SH-SY5Y (cell line): Measurements from ENCODE around the gene RPS6KA2.

Experiments used
- GATA2 ChIP-seq: IDR thresholded peaks from 2 replicates; pipeline ENCODE4 v1.6.1; 2011; ENCODE audit warnings: mild to moderate bottlenecking, low read depth, low read length
- GATA3 ChIP-seq: IDR thresholded peaks from 2 replicates; pipeline ENCODE4 v1.6.1; 2011; ENCODE audit warnings: low read depth, mild to moderate bottlenecking, low read length, moderate library complexity

The RPS6KA2 gene

DNA sequence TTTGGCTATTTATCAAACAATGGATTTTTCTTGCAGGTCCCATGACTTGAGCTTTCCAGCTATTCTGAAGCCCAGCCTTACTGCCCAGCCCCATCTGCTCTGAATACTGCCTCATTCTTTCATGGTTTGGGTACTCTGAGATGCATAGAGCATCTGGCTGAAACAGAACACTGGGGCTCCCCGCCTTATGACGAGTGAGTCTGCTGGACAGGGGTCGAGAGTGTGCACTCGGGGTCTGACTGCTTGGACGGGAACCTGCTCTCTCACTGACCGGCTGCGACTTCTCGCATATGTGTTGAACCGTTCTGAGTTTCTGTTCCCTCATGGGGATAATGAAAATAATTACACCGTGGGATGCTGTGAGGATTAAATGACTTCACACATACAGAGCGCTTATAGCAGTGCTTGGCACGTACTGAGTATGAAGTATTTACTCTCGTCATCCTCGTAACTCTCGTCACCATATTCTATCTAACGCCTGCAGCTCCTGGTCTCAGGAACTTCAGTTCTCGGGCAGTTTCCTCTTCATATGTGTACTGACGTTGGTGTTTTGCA lies 184.8 kb downstream of the RPS6KA2 start:
- TF ChIP-seq GATA2 (no peak), GATA3 (no peak)

DNA sequence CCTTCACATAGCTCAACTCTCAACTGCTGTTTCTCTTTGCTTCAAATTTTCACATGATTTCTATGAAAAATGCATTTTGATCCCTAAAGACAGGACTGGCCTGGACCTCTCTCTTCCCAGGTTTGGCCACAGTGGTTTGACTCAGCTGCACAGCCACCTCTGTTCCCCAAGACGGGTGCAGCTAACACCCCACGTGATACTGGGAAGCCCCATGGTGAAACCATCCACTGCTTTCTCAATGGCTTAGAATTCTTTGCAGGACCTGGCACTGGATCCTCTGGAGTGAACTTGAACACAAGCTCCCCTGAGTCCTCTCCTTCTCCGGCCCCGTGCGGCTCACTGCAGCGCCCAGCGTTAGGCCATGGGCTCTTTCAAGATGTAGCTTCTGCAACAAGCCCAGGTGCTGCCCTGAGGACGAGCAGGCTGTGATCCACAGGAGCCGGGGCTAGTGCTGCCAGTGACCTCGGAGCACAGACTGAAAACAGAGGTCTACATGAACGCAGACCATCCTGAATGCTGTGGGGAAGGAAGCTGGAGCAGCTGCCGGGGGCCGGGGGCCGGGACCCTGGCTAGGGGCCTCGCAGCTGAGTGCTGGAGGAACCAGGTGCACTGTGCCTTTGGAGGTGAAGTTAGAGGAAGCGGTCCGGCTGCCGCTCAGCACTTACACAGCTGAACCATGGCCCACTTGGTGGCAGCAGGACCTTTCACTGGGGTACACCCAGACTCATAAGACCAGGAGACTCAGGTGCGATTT lies 185.5 kb downstream of the RPS6KA2 start:
- TF ChIP-seq GATA3 (no peak), GATA2 (no peak)

DNA sequence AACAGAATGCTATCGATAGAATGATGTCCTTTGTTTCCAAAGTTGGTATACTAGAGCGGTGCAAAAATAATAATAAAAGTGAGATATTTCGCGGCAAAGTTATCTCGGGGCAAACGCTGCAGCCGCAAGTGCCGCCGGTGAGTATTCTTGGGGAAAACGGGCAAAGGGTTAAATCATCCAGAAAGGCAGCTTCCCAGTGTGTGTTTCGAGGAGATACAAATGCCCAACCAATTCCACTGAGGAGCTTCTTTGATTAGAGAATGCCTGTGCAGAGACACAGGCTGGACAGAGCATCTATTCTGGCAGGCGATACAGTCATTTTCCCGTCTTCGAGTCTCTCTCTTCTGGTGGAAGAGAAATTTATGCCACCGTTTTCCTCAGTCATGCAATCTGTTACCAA lies 186.3 kb downstream of the RPS6KA2 start:
- no peak for TF ChIP-seq GATA3
- no peak for TF ChIP-seq GATA2

GRCh38 chr6:166440106-166440505 lies 186.9 kb downstream of the RPS6KA2 start:
- TF ChIP-seq GATA3, result no peak
- no peak for TF ChIP-seq GATA2

DNA sequence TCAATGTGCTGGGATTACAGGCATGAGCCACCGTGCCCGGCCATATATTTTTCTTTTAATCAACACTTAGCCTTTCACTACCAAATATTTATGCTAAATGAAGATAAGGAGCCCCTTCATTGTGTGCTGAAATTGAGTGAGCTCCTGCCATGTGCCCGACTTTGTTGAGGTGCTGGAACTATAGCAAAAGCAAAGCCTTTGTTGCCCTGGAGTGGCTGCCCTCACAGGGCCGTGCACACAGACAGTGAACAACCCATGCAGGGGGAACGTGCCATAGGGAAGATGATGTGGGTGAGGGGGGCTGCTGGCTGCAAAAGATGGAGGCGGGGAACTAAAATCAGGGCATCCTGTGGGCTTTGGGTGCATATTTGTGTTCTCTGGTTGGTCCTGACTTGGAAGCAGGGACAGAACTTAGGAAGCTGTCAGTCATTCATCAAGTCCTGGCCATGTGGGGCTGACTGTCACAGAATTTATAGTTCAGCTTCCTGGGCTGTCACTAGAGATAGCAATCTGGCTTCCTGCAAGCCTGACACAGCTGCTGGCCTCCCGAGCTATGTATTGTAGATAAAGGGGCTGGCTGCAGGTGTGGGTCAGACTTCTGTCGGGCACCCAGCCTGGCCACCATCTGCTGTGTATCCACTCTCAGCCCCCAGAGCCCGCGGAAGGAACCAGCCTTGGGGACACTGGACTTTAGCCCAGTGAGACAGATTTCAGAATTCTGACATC lies 187.5 kb downstream of the RPS6KA2 start:
- TF ChIP-seq GATA3 (peak; percentile 94), GATA2 (peak; percentile 100)

- no peak for TF ChIP-seq GATA3
These were observed 188.7 kb downstream of the RPS6KA2 start for GRCh38 chr6:166438211-166438861.

DNA sequence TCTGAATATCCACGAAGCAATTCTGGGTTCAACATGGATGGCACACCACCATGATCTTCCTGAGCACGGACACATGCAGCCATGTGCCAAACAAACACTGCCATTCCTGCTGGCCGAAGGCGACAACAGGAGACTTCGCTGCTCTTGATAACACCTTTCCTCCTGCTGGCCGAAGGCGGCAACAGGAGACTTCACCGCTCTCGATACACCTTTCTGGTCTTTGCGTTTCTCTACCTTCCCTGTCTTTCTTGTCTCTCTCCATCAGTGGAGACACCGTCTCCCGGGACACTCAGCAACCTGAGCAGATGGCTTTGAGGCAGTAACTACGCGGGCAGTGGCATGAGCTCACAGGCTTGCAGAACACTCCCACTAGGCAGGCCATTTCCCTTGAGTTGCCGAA lies 189.4 kb downstream of the RPS6KA2 start:
- TF ChIP-seq GATA2 (no peak), GATA3 (no peak)

DNA sequence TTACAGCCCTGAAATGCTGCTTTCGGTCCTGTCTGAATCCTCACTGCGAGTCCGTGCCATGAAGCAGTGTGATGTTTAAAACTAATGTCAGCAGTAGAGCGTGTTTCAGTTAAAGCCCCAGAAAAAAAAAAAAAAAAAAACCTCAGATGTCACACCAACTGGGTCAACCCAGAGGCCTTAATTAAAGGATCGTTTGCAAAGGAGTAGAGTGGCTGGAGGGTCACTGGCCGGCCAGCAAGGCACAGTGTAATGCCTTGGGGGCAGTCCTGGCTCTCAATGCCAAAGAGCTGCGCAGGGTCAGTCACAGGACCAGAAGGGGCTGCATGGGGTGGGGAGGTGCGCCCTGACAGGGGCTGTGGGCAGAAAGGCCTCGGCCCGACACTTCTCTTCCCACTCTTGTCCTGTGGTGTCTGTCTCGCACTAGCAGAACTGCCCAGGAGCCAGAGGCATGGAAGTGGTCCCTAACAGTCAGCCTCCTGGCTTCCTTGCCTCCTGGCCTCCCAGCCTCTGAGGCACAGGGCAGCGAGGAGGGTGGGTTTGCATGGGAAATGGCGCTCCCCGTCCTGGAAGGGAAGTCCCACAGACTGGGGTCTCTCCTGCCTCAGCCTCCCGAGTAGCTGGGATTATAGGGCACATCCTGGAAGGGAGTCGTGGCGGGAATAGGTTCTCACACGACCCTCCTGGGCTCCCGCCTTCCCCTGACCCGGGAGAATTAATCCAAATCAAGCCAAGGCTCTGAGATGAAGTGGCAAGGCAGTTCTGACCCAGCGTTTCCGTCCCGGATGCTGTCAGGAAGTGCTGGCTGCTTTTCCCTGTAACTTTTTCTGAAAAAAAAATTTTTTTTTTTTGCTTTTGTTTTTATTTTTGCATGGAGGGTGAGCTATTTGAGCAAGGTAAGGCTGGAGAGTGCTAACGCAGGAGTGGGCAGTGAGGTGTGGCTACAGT lies 190.6 kb downstream of the RPS6KA2 start:
- TF ChIP-seq GATA3 (no peak), GATA2 (no peak)

DNA sequence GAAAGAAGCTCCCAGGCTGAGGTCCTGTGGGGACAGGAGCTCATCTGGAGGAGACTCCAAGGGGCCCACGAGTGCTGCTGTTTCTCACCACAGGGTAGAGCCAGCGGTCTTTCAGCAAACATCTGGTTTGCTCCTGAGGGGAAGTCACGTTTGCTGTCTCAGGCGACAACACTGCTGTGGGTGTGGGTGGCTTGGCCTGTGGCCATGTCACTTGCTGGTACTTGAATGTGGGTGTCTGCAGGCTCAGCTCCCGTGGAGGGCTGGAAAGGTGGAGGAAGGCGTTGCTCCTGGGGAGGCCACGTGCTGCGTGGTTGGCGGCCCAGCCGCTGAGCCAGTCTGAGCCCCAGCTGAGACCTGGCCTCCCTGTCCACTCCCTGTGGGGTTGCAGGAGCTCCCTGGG lies 191.5 kb downstream of the RPS6KA2 start:
- TF ChIP-seq GATA3, result no peak
- no peak for TF ChIP-seq GATA2

- TF ChIP-seq GATA2 (no peak), GATA3 (no peak)
These were observed 192.7 kb downstream of the RPS6KA2 start for GRCh38 chr6:166434336-166434735.

DNA sequence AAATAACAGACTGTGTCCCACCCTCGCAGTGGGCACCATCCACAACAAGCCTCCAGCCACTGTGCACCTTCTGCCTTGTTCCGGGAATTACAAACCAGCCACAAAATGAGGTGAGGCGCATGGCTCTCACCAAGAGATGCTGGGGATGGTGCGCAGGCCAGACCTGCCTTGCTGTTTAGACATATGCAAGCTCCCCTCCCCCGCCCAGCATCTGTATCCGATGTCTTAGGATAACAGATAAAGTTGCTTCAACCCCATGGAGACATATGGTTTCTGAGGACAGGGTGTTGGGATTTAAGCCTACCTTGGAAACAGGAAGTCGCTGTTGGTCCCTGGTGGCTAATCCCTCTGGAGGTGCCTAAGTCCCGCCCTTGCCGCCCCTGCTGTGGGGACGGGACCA lies 194.0 kb downstream of the RPS6KA2 start:
- TF ChIP-seq GATA3, result no peak
- TF ChIP-seq GATA2, result no peak

- TF ChIP-seq GATA3 (no peak), GATA2 (no peak)
These were observed 196.8 kb downstream of the RPS6KA2 start for GRCh38 chr6:166430269-166430668.

DNA sequence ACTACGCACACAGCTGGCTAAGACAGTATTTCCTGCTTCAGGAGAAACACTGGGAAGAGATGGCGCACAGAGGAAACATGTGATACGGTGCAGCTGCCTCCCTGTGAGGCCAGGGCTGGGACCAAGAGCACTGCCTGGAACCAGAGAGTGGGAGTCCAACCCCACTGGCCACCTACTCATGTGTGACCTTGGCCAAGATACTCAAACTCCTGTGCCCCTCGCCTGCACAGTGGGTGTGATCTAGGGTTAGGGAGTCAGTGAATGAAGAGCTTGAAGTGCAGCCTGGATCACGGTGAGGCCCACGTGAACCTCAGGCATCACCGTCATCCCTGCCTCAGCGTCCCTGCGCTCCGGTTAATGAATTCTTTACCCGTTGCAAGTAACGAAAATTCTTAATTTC lies 202.6 kb downstream of the RPS6KA2 start:
- TF ChIP-seq GATA3, result no peak
- TF ChIP-seq GATA2, result no peak

- TF ChIP-seq GATA3 (no peak), GATA2 (no peak)
These were observed 203.3 kb downstream of the RPS6KA2 start for GRCh38 chr6:166423781-166424180.
